Activated T-cell treated with anti-CD3 and anti-CD28 coated beads, Interleukin-2, amount 50 U/mL, for 72 hours (primary cell): ENCODE data around the gene HOXA13. TPM values are rescaled to one million over a fixed set of nuclear protein-coding genes. Genes with fewer than 3 reads are reported as not detected.

Experiments used
- ATAC-seq, 2 donors: fragments of 150-1000 bp; cut with Tn5 transposase; replicated peaks in 1 of 2; 2 replicates each; pipeline ENCODE4 v1.10.0; 2021; ENCODE audit warnings: moderate library complexity in 2 of 2, mild to moderate bottlenecking in 1 of 2
- DNase-seq, 2 donors: peaks; one replicate each; pipeline ENCODE4 v3.0.0; 2021 to 2022; ENCODE audit warnings: mixed read lengths in 1 of 2
- H3K27ac Mint-ChIP-seq: one replicate; pipeline ENCODE4 v1.8.0; 2022; ENCODE audit warnings: mild to moderate bottlenecking, moderate library complexity, mixed read lengths
- H3K27me3 Mint-ChIP-seq: one replicate; pipeline ENCODE4 v1.8.0; 2022; ENCODE audit warnings: low read depth, mixed read lengths
- H3K36me3 Mint-ChIP-seq, 2 donors: one replicate each; pipeline ENCODE4 v1.8.0; 2022; ENCODE audit warnings: mixed read lengths in 2 of 2, mild to moderate bottlenecking in 1 of 2; ENCODE audit not compliant: insufficient read depth in 2 of 2
- H3K4me1 Mint-ChIP-seq: one replicate; pipeline ENCODE4 v1.8.0; 2022; ENCODE audit warnings: low read depth, mixed read lengths
- H3K4me3 Mint-ChIP-seq, 2 donors: one replicate each; pipeline ENCODE4 v1.8.0; 2022; ENCODE audit warnings: mild to moderate bottlenecking in 2 of 2, mixed read lengths in 2 of 2, moderate library complexity in 2 of 2
- H3K9me3 Mint-ChIP-seq, 2 donors: one replicate each; pipeline ENCODE4 v1.8.0; 2022; ENCODE audit warnings: mixed read lengths in 2 of 2
- total RNA-seq, 2 donors: library from RNA; stranded (reverse); gene quantifications; one replicate each; pipeline ENCODE4 v1.2.3, GENCODE V29; 2022

Gene HOXA13
- total RNA-seq, 2 donors from 2014 or later: not detected

- Mint-ChIP-seq H3K4me1 (peaks cover 60% of the 10 kb centered on the region), H3K27me3 (peaks cover 93% of the 10 kb centered on the region), H3K27ac (no peak overlapping the region), H3K4me3 (peak overlapping the region; percentile 75 to 86), H3K9me3 (no peaks in the 10 kb centered on the region), H3K36me3 (no peaks in the 10 kb centered on the region)
- DNase-seq (peak in 1 of 2 donors; percentile 1), ATAC-seq (no peak)
Measured at GRCh38 chr7:27189295-27189996, 10.4 kb downstream of the HOXA13 start.

- H3K4me1 Mint-ChIP-seq: peaks cover 56% of the 10 kb centered on the region
- peak overlapping the region; percentile 46 for H3K27ac Mint-ChIP-seq
- H3K36me3 Mint-ChIP-seq: no peaks in the 10 kb centered on the region
- DNase-seq: peak in 1 of 2 donors; percentile 53
- peak in 1 of 2 donors; percentile 8 for ATAC-seq
- H3K4me3 Mint-ChIP-seq: peak overlapping the region; percentile 75 to 86
- H3K27me3 Mint-ChIP-seq: peaks cover 85% of the 10 kb centered on the region
- H3K9me3 Mint-ChIP-seq: no peaks in the 10 kb centered on the region
Measured at GRCh38 chr7:27188386-27189294, 11.3 kb downstream of the HOXA13 start.

DNA sequence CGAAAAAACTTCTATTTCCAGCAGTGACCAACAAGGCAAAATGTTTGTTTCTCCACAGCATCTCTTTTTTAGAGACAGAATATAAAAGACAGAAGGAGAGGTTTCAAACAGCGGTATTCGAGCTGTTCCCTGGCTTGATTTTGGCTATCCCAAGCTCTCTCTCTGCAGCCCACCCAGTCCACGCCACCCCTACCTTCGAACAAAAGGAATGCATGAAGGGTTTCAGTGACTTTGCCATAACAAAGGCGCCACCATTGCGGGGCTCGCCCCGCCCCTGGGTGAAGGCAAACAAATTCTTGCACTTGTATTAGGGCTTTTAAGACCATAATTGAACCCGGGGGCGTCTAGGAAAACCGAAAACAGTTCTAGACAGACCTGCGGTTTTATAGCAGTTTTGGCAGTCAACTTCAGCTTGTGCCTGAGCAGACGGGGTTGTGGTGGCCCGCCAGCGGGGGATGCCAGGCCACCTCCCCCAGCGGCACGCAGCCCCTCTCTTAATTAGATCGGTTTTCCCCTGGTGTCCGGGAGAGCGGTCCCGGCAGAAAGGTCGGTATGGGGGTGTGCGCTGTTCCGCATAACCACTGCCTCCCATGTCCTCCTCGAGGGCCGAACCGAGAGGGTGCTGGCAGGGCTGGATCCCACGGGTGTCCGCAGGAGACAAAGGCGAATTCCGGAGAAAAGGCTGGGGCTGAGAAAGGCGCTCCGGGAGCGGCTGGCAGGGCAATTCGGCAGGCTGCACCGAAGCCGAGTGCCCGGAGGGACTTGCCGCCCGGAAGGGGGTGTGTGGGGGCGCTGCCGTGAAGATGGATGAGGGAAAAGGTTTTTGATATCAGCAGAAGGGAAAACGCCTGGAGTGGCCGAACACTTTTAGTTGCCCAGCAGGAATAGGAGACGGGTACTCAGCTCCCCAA lies 12.2 kb downstream of the HOXA13 start:
- no peaks in the 10 kb centered on the region for H3K36me3 Mint-ChIP-seq
- ATAC-seq: no peak
- no peak for DNase-seq
- peak overlapping the region; percentile 75 to 86 for H3K4me3 Mint-ChIP-seq
- peaks cover 52% of the 10 kb centered on the region for H3K4me1 Mint-ChIP-seq
- no peaks in the 10 kb centered on the region for H3K9me3 Mint-ChIP-seq
- H3K27me3 Mint-ChIP-seq: peaks cover 83% of the 10 kb centered on the region
- H3K27ac Mint-ChIP-seq: no peak overlapping the region

- no peaks in the 10 kb centered on the region for H3K9me3 Mint-ChIP-seq
- H3K4me1 Mint-ChIP-seq: peaks cover 52% of the 10 kb centered on the region
- H3K27me3 Mint-ChIP-seq: peaks cover 82% of the 10 kb centered on the region
- H3K27ac Mint-ChIP-seq: no peak overlapping the region
- ATAC-seq (no peak), DNase-seq (no peak)
- H3K36me3 Mint-ChIP-seq: no peaks in the 10 kb centered on the region
- peak overlapping the region in 1 of 2 donors; percentile 86 for H3K4me3 Mint-ChIP-seq
Measured at GRCh38 chr7:27186668-27187474, 13.0 kb downstream of the HOXA13 start.

DNA sequence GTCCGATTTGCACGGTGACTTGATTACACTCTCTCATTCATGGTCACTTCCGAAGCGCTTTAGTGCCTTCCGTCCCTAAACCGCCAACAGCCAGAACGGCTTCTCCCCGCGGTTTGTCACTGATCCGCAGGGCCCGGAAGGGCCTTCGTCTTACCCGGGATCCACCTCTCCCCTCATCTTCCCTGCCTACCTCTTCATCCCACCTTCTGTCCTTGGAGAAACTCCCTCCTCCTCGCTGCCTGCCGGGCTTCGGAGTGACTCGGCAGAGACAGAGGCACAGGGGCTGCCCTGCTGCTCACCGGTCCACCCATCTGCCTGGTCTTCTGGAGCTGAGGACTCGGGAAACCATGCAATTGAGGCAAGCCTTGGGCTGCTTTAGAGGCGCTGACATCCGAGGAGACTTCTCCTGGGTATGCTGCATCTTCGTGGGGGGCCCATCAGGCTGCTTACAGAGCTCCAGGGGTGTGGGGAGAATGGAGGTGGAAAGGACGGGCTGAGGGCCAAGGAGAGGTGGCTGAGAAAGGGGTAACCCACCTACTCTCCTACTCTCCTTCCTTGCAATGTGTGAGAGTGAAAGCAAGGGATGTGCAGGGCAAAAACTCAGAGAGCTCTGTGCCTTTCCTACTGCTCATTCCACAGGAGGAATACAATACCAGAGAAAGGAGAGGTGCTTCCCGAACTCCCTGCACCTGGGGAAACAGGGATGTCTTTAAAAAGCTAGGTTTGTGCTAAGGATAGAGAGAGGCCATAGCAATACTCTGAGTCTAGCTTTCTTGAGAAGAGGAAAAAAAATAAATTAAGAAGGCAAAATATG lies 13.8 kb downstream of the HOXA13 start:
- Mint-ChIP-seq H3K27me3 (peaks cover 78% of the 10 kb centered on the region), H3K4me3 (peak overlapping the region; percentile 79 to 85), H3K27ac (peak overlapping the region; percentile 70), H3K4me1 (peaks cover 48% of the 10 kb centered on the region), H3K36me3 (no peaks in the 10 kb centered on the region), H3K9me3 (no peaks in the 10 kb centered on the region)
- no peak for ATAC-seq
- DNase-seq: peak in 1 of 2 donors; percentile 1

- H3K4me3 Mint-ChIP-seq: peak within 1 kb of the TSS; percentile 79 to 85
- H3K4me1 Mint-ChIP-seq: peaks cover 46% of the 10 kb centered on the region
- H3K36me3 Mint-ChIP-seq: no peaks in the 10 kb centered on the region
- DNase-seq: peak in 1 of 2 donors; percentile 19
- H3K27ac Mint-ChIP-seq: peak within 1 kb of the TSS; percentile 70
- peaks cover 77% of the 10 kb centered on the region for H3K27me3 Mint-ChIP-seq
- peak; percentile 2 to 32 for ATAC-seq
- no peaks in the 10 kb centered on the region for H3K9me3 Mint-ChIP-seq
Measured at GRCh38 chr7:27185013-27185853, 14.7 kb downstream of the HOXA13 start, which contains the start of gene HOXA11. TSS of gene HOXA11 (minus strand) at chr7:27185232. CDS start at chr7:27185144, 88 bp downstream.

GRCh38 chr7:27184337-27185012 lies 15.4 kb downstream of the HOXA13 start:
- peak overlapping the region; percentile 79 to 85 for H3K4me3 Mint-ChIP-seq
- DNase-seq: peak in 1 of 2 donors; percentile 55
- no peaks in the 10 kb centered on the region for H3K9me3 Mint-ChIP-seq
- H3K4me1 Mint-ChIP-seq: peaks cover 50% of the 10 kb centered on the region
- H3K36me3 Mint-ChIP-seq: no peaks in the 10 kb centered on the region
- peak; percentile 48 to 56 for ATAC-seq
- H3K27ac Mint-ChIP-seq: peak overlapping the region; percentile 24
- peaks cover 77% of the 10 kb centered on the region for H3K27me3 Mint-ChIP-seq

DNA sequence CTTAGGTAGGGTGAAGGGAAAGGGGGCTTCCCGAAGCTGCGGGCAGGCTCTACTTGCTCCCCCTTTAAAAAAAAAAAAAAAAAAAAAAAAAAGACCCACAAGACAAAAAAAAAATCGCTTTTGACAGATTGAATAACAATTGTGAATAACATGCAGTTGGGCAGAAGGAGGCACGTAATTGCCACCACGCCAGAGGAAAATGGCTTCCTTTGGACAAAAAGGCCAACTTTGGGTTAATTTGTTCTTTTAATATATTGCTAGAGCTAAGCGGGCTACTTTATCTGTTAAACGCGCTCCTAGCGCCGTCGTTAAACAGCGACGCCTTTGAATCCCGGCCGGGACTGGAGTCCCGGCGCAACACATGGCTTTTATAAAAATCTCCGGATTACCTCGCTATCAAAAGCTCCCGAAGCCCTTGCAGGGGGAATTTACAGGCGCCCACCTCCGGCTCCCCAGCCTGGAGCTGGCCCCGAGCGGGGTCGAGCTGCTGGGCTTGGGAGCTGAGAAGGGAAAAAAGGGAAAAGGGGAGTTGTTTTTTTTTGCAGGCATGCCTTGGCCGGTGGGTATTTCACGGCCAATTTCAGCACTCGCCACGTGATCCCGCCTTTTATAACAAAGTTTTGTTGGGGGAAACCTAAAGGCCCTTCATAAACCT lies 16.1 kb downstream of the HOXA13 start:
- peak overlapping the region; percentile 79 to 85 for H3K4me3 Mint-ChIP-seq
- DNase-seq: peak in 1 of 2 donors; percentile 2
- H3K36me3 Mint-ChIP-seq: no peaks in the 10 kb centered on the region
- peaks cover 45% of the 10 kb centered on the region for H3K4me1 Mint-ChIP-seq
- no peak for ATAC-seq
- H3K27ac Mint-ChIP-seq: no peak overlapping the region
- H3K27me3 Mint-ChIP-seq: peaks cover 77% of the 10 kb centered on the region
- no peaks in the 10 kb centered on the region for H3K9me3 Mint-ChIP-seq

DNA sequence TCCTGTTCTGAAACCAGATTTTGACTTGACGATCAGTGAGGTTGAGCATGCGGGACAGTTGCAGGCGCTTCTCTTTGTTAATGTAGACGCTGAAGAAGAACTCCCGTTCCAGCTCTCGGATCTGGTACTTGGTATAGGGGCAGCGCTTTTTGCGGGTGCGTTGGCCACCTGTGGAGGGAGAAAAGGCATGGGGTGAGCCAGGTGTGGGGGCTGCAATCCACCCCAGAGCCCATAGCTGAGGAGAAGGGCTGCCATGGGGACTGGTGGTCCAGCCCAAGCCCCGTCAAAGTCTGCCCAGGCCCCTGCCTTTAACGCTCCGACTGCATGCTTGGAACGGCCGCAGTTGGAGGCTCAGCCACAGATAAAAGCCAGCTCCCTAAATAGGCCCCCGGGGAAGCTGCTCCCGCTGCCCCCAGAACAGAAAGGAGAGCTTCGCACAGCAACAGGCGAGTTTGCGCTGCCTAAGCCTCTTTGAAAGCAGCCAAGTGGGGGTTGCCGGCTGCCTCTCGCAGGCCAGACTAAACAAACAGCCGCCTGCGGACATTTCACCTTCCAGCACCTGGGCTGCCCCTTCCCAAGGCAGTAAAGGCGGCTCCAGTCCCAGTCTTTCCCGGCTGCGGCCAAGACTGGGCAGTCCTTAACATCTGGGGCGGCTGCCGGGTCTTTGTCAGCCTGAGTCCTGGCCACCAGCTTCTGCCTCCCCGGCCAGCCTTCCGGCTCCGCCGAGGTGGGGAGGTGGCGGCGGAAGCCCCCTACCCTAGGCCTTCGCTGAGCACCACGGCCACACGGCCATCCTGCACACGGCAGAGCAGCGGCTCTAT lies 16.8 kb downstream of the HOXA13 start:
- ATAC-seq (no peak), DNase-seq (peak in 1 of 2 donors; percentile 1)
- no peaks in the 10 kb centered on the region for H3K9me3 Mint-ChIP-seq
- H3K4me3 Mint-ChIP-seq: peak overlapping the region in 1 of 2 donors; percentile 85
- H3K27ac Mint-ChIP-seq: no peak overlapping the region
- peaks cover 77% of the 10 kb centered on the region for H3K27me3 Mint-ChIP-seq
- H3K4me1 Mint-ChIP-seq: peaks cover 38% of the 10 kb centered on the region
- no peaks in the 10 kb centered on the region for H3K36me3 Mint-ChIP-seq
